Astrocyte (in vitro differentiated cells and primary cell): Measurements from ENCODE around the gene GLIPR2. TPM values are rescaled to one million over a fixed set of nuclear protein-coding genes. Genes with fewer than 3 reads are reported as not detected.
A peak's percentile ranks its signal among the peaks of the same experiment; 100 is the strongest.

ENCODE experiments used
- DNase-seq: peaks from one replicate; pipeline ENCODE4 v3.0.0-alpha.2; 2010; ENCODE audit warnings: low read depth
- FAIRE-seq: peaks from 2 replicates; lab custom pipeline; 2011; peaks lifted over from hg19 to GRCh38; lab: Jason Lieb, UNC
- H2AFZ ChIP-seq: 2 replicates; pipeline ENCODE4 v1.6.0; 2012; ENCODE audit warnings: low read depth, low read length, inconsistent platforms
- H3K27ac ChIP-seq: 2 replicates; pipeline ENCODE4 v1.5.1; 2011; ENCODE audit warnings: low read depth, low read length, inconsistent platforms
- H3K27me3 ChIP-seq: 2 replicates; pipeline ENCODE4 v1.6.0; 2011; ENCODE audit warnings: low read length, inconsistent platforms; ENCODE audit not compliant: insufficient read depth
- H3K36me3 ChIP-seq: 2 replicates; pipeline ENCODE4 v1.5.1; 2011; ENCODE audit warnings: low read length, inconsistent platforms; ENCODE audit not compliant: insufficient read depth
- H3K4me1 ChIP-seq: 2 replicates; pipeline ENCODE4 v1.5.1; 2011; ENCODE audit warnings: low read length, inconsistent platforms; ENCODE audit not compliant: insufficient read depth
- H3K4me2 ChIP-seq: 2 replicates; pipeline ENCODE4 v1.6.0; 2012; ENCODE audit warnings: low read length, inconsistent platforms
- H3K4me3 ChIP-seq: 2 replicates; pipeline ENCODE4 v1.5.1; 2011; ENCODE audit warnings: low read depth, mild to moderate bottlenecking, low read length, inconsistent platforms; ENCODE audit not compliant: insufficient read depth
- H3K79me2 ChIP-seq: 2 replicates; pipeline ENCODE4 v1.6.0; 2012; ENCODE audit warnings: mild to moderate bottlenecking, low read length, inconsistent platforms; ENCODE audit not compliant: insufficient read depth
- H3K9ac ChIP-seq: 2 replicates; pipeline ENCODE4 v1.6.0; 2012; ENCODE audit warnings: mild to moderate bottlenecking, low read length, inconsistent platforms
- H3K9me3 ChIP-seq: 2 replicates; pipeline ENCODE4 v1.5.1; 2012; ENCODE audit warnings: low read depth, mild to moderate bottlenecking, low read length, inconsistent platforms; ENCODE audit not compliant: insufficient read depth
- H4K20me1 ChIP-seq: 2 replicates; pipeline ENCODE4 v1.6.0; 2012; ENCODE audit warnings: low read length, inconsistent platforms; ENCODE audit not compliant: insufficient read depth
- H3K27ac Mint-ChIP-seq: one replicate; pipeline ENCODE4 v1.8.0; 2021; ENCODE audit warnings: mild to moderate bottlenecking, mixed read lengths; ENCODE audit not compliant: unreplicated experiment
- H3K27me3 Mint-ChIP-seq: one replicate; pipeline ENCODE4 v1.8.0; 2021; ENCODE audit warnings: low read depth, mixed read lengths; ENCODE audit not compliant: unreplicated experiment
- H3K36me3 Mint-ChIP-seq: one replicate; pipeline ENCODE4 v1.8.0; 2021; ENCODE audit warnings: low read depth, mixed read lengths; ENCODE audit not compliant: unreplicated experiment
- H3K4me1 Mint-ChIP-seq: one replicate; pipeline ENCODE4 v1.8.0; 2021; ENCODE audit warnings: low read depth, mixed read lengths; ENCODE audit not compliant: unreplicated experiment
- H3K4me3 Mint-ChIP-seq: one replicate; pipeline ENCODE4 v1.8.0; 2021; ENCODE audit warnings: mild to moderate bottlenecking, moderate library complexity, mixed read lengths; ENCODE audit not compliant: unreplicated experiment
- H3K9me3 Mint-ChIP-seq: one replicate; pipeline ENCODE4 v1.8.0; 2021; ENCODE audit warnings: mild to moderate bottlenecking, mixed read lengths; ENCODE audit not compliant: unreplicated experiment
- EZH2 ChIP-seq: IDR thresholded peaks from 2 replicates; pipeline ENCODE4 v1.6.1; 2012; ENCODE audit warnings: mild to moderate bottlenecking, low read length, inconsistent platforms; ENCODE audit not compliant: insufficient read depth
- total RNA-seq: library from RNA; stranded (reverse); gene quantifications from 2 replicates; pipeline ENCODE4 v1.2.1, GENCODE V29; 2021
- TF ChIP-seq, protein P1 (sequence below): IDR thresholded peaks from 2 replicates; pipeline ENCODE4 v1.5.1; 2011; ENCODE audit warnings: low read depth, mild to moderate bottlenecking, inconsistent platforms, low read length, moderate library complexity; ENCODE audit not compliant: insufficient read depth

GLIPR2 gene
- total RNA-seq, 1 donor from 2014 or later = 150 TPM

GRCh38 chr9:36141761-36142160 lies 5.2 kb downstream of the GLIPR2 start:
- Mint-ChIP-seq H3K4me1 (peaks cover 57% of the 10 kb centered on the region), H3K27me3 (no peaks in the 10 kb centered on the region), H3K9me3 (peaks cover 12% of the 10 kb centered on the region), H3K4me3 (no peak overlapping the region), H3K36me3 (peaks cover 52% of the 10 kb centered on the region), H3K27ac (no peak overlapping the region)
- no peak overlapping the region for H3K4me2 ChIP-seq
- FAIRE-seq (no peak), DNase-seq (no peak)
- H3K4me1 ChIP-seq = peaks cover 19% of the 10 kb centered on the region
- no peak overlapping the region for H3K27ac ChIP-seq
- peaks cover 75% of the 10 kb centered on the region for H3K79me2 ChIP-seq
- no peak overlapping the region for H3K4me3 ChIP-seq
- no peaks in the 10 kb centered on the region for H3K9me3 ChIP-seq
- H3K27me3 ChIP-seq = no peaks in the 10 kb centered on the region
- no peak overlapping the region for H2AFZ ChIP-seq
- TF ChIP-seq, protein P1, sequence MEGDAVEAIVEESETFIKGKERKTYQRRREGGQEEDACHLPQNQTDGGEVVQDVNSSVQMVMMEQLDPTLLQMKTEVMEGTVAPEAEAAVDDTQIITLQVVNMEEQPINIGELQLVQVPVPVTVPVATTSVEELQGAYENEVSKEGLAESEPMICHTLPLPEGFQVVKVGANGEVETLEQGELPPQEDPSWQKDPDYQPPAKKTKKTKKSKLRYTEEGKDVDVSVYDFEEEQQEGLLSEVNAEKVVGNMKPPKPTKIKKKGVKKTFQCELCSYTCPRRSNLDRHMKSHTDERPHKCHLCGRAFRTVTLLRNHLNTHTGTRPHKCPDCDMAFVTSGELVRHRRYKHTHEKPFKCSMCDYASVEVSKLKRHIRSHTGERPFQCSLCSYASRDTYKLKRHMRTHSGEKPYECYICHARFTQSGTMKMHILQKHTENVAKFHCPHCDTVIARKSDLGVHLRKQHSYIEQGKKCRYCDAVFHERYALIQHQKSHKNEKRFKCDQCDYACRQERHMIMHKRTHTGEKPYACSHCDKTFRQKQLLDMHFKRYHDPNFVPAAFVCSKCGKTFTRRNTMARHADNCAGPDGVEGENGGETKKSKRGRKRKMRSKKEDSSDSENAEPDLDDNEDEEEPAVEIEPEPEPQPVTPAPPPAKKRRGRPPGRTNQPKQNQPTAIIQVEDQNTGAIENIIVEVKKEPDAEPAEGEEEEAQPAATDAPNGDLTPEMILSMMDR = no peak
- no peaks in the 10 kb centered on the region for H3K36me3 ChIP-seq
- H3K9ac ChIP-seq = no peak overlapping the region
- peaks cover 80% of the 10 kb centered on the region for H4K20me1 ChIP-seq

GRCh38 chr9:36142510-36143244 lies 6.1 kb downstream of the GLIPR2 start:
- peak overlapping the region; percentile 80 for H3K27ac Mint-ChIP-seq

DNA sequence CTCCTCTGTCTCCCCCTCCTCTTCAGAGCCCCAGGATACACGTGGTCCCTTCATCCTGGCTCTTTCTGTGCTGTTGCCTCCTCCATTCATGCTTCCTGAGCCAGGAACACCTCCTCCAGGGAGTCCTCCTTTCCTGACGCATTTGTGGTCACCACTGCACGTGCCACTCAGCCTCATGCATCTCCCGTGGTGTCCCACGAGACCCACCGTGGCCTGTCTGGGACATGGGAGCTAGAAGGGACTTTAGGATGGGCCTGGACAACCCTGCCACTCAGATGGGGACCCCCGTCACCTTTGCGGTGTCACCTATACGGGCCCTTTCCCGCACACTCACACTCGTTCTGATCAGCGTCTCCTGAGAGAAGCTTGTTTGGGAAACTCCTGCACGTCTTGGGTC lies 6.7 kb downstream of the GLIPR2 start:
- no peak overlapping the region for H3K27ac ChIP-seq
- no peaks in the 10 kb centered on the region for H3K27me3 ChIP-seq
- no peaks in the 10 kb centered on the region for H3K27me3 Mint-ChIP-seq
- H3K36me3 ChIP-seq = no peaks in the 10 kb centered on the region
- H3K9me3 Mint-ChIP-seq = peaks cover 13% of the 10 kb centered on the region
- peaks cover 9% of the 10 kb centered on the region for H3K4me1 ChIP-seq
- peaks cover 52% of the 10 kb centered on the region for H3K36me3 Mint-ChIP-seq
- H3K4me3 ChIP-seq = no peak overlapping the region
- peaks cover 67% of the 10 kb centered on the region for H3K4me1 Mint-ChIP-seq
- FAIRE-seq (no peak), DNase-seq (no peak)
- H3K9me3 ChIP-seq = no peaks in the 10 kb centered on the region
- TF ChIP-seq, protein P1 = no peak
- no peak for TF ChIP-seq EZH2
- H3K27ac Mint-ChIP-seq = no peak overlapping the region
- H3K79me2 ChIP-seq = peaks cover 62% of the 10 kb centered on the region
- H4K20me1 ChIP-seq = peaks cover 73% of the 10 kb centered on the region
- H2AFZ ChIP-seq = no peak overlapping the region
- H3K4me2 ChIP-seq = no peak overlapping the region
- H3K9ac ChIP-seq = no peak overlapping the region
- H3K4me3 Mint-ChIP-seq = no peak overlapping the region

More at GRCh38 chr9:36142510-36143244, 6.1 kb downstream of the GLIPR2 start:
- DNase-seq = no peak
- peaks cover 63% of the 10 kb centered on the region for H3K4me1 Mint-ChIP-seq
- Histone ChIP-seq H3K4me2 (no peak overlapping the region), H2AFZ (no peak overlapping the region), H3K79me2 (peaks cover 67% of the 10 kb centered on the region), H3K27ac (no peak overlapping the region), H3K9me3 (no peaks in the 10 kb centered on the region), H3K36me3 (no peaks in the 10 kb centered on the region), H3K4me1 (peaks cover 10% of the 10 kb centered on the region), H3K4me3 (no peak overlapping the region), H4K20me1 (peaks cover 77% of the 10 kb centered on the region), H3K9ac (no peak overlapping the region), H3K27me3 (no peaks in the 10 kb centered on the region)
- no peak for FAIRE-seq
- TF ChIP-seq, protein P1 = no peak
- no peak for TF ChIP-seq EZH2
- no peaks in the 10 kb centered on the region for H3K27me3 Mint-ChIP-seq
- H3K4me3 Mint-ChIP-seq = peak overlapping the region; percentile 67
- H3K36me3 Mint-ChIP-seq = peaks cover 52% of the 10 kb centered on the region
- H3K9me3 Mint-ChIP-seq = peaks cover 13% of the 10 kb centered on the region
